DND-41 (cell line): ENCODE measurements around the gene SLC38A11.

Experiments
- EZH2 ChIP-seq: IDR thresholded peaks from 3 replicates; pipeline ENCODE4 v1.6.1; 2012; ENCODE audit warnings: borderline replicate concordance, low read depth, mild to moderate bottlenecking, moderate library complexity, low read length, inconsistent platforms; ENCODE audit not compliant: severe bottlenecking
- TF ChIP-seq, protein P1 (sequence below): IDR thresholded peaks from 2 replicates; pipeline ENCODE4 v1.5.1; 2012; ENCODE audit warnings: borderline replicate concordance, low read length, moderate library complexity, mild to moderate bottlenecking; ENCODE audit not compliant: poor library complexity, severe bottlenecking; ENCODE audit errors: extremely low read depth

DNA sequence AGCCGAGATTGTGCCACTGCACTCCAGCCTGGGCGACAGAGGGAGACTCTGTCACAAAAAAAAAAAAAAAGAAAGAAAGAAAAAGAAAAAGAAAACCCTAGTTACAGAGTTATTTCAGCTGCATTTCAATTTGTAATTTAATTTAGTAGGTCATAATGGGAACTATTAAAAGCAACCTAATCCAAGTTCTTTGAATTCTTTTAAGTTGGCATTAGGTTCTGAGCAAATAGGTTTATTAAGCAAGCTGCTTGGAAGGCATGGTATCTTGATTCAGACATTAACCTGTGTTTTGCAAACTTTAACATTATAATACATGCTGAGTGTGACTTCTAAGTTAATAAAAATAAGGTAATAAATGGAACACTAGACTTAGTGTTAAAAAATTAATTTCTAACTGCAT, 83.9 kb downstream of the SLC38A11 start:
- TF ChIP-seq, protein P1, sequence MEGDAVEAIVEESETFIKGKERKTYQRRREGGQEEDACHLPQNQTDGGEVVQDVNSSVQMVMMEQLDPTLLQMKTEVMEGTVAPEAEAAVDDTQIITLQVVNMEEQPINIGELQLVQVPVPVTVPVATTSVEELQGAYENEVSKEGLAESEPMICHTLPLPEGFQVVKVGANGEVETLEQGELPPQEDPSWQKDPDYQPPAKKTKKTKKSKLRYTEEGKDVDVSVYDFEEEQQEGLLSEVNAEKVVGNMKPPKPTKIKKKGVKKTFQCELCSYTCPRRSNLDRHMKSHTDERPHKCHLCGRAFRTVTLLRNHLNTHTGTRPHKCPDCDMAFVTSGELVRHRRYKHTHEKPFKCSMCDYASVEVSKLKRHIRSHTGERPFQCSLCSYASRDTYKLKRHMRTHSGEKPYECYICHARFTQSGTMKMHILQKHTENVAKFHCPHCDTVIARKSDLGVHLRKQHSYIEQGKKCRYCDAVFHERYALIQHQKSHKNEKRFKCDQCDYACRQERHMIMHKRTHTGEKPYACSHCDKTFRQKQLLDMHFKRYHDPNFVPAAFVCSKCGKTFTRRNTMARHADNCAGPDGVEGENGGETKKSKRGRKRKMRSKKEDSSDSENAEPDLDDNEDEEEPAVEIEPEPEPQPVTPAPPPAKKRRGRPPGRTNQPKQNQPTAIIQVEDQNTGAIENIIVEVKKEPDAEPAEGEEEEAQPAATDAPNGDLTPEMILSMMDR = no peak
- no peak for TF ChIP-seq EZH2
